GM12878 (cell line): Measurements from ENCODE around the gene MSX1. TPM values are rescaled to one million over a fixed set of nuclear protein-coding genes. Genes with fewer than 3 reads are reported as not detected.

Experiments used
- ATF7 ChIP-seq: fragments of 450-650 bp; IDR thresholded peaks from 2 replicates; pipeline ENCODE4 v1.6.1; 2016; ENCODE audit warnings: low read depth, mild to moderate bottlenecking
- BACH1 ChIP-seq: fragments of 450-650 bp; IDR thresholded peaks from 2 replicates; pipeline ENCODE4 v1.6.1; 2017; ENCODE audit warnings: mild to moderate bottlenecking, borderline replicate concordance
- CHD2 ChIP-seq: IDR thresholded peaks from 2 replicates; pipeline ENCODE4 v1.6.1; 2011; ENCODE audit warnings: low read depth, low read length, improper control_type of control experiment, borderline replicate concordance
- E4F1 ChIP-seq: fragments of 450-650 bp; IDR thresholded peaks from 2 replicates; pipeline ENCODE4 v1.6.1; 2018; ENCODE audit warnings: borderline replicate concordance, mild to moderate bottlenecking; ENCODE audit not compliant: partially characterized antibody
- IRF3 ChIP-seq: fragments of 450-650 bp; IDR thresholded peaks from 2 replicates; pipeline ENCODE4 v1.6.1; 2014; ENCODE audit warnings: mild to moderate bottlenecking
- KDM1A ChIP-seq: fragments of 200-600 bp; sonication (generic); IDR thresholded peaks from 2 replicates; pipeline ENCODE4 v1.6.1; 2016; ENCODE audit warnings: borderline replicate concordance
- MTA3 ChIP-seq: IDR thresholded peaks from 2 replicates; pipeline ENCODE4 v1.6.1; 2012; ENCODE audit warnings: low read length, inconsistent platforms, borderline replicate concordance
- PKNOX1 ChIP-seq: fragments of 450-650 bp; IDR thresholded peaks from 2 replicates; pipeline ENCODE4 v1.6.1; 2016; ENCODE audit warnings: mild to moderate bottlenecking
- SP1 ChIP-seq: IDR thresholded peaks from one replicate; pipeline ENCODE4 v1.6.1; 2011; ENCODE audit warnings: low read depth, low read length
- USF1 ChIP-seq: IDR thresholded peaks from 2 replicates; pipeline ENCODE4 v1.6.1; 2011; ENCODE audit warnings: borderline replicate concordance, low read depth, mild to moderate bottlenecking, moderate library complexity, mixed read lengths, low read length; ENCODE audit not compliant: insufficient read depth; ENCODE audit errors: extremely low read length
- polyA plus RNA-seq, 11 experiments: library from polyadenylated mRNA; depleted of rRNA in 4 of 11; unstranded in 6 of 11; stranded (reverse) in 5 of 11; fragments of >200 nt; fragmentation: Nextera tagmentation in 4 of 11; fragmentation: Illumina TruSeq in 1 of 11; extraction: Ambion mirVana in 4 of 11; extraction: Trizol in 1 of 11; gene quantifications; 1 replicate in 1 of 11; 2 replicates in 10 of 11; pipeline versions ENCODE4 v1.2.1 to v1.2.3, GENCODE V29; 2011 to 2016; ENCODE audit warnings: inconsistent platforms in 2 of 11, missing spikeins in 2 of 11, low read depth in 1 of 11
- total RNA-seq, 4 experiments: library from RNA; depleted of rRNA in 3 of 4; stranded (reverse); fragments of >200 nt in 3 of 4; fragmentation: Illumina TruSeq in 1 of 4; extraction: Trizol in 1 of 4; gene quantifications; 2 replicates each; pipeline versions ENCODE4 v1.2.1 to v1.2.3, GENCODE V29; 2013 to 2021

MSX1 gene
- total and polyA plus RNA-seq, 10 of the 15 experiments (the other 5 are each of a cell fraction or from before 2014, with no cell fraction given): 0.04 to 0.56 (median 0.15) TPM; not detected in 2

GRCh38 chr4:4853371-4853823 is 6.1 kb upstream of the MSX1 start (continued):
- TF ChIP-seq E4F1: no peak
- TF ChIP-seq CHD2: no peak
- TF ChIP-seq PKNOX1: no peak
- no peak for TF ChIP-seq KDM1A
- TF ChIP-seq IRF3: no peak
- TF ChIP-seq SP1: no peak
- no peak for TF ChIP-seq MTA3
- no peak for TF ChIP-seq ATF7
- no peak for TF ChIP-seq USF1
- no peak for TF ChIP-seq BACH1
